GM12864 (cell line): Measurements from ENCODE around the gene NUP62.

ENCODE experiments used
- DNase-seq: peaks from one replicate; pipeline ENCODE4 v3.0.0-alpha.2; 2011; ENCODE audit warnings: low read depth
- H3K4me3 ChIP-seq: 2 replicates; pipeline ENCODE4 v1.5.1; 2011; ENCODE audit warnings: mild to moderate bottlenecking, low read depth, low read length, control low read depth
- CTCF ChIP-seq: IDR thresholded peaks from 2 replicates; pipeline ENCODE4 v1.5.1; 2011; ENCODE audit warnings: low read depth, mild to moderate bottlenecking, moderate library complexity, low read length, control low read depth, inconsistent platforms; ENCODE audit errors: missing control alignments

NUP62 gene

GRCh38 chr19:49938662-49939061, 9.4 kb upstream of the NUP62 start:
- DNase-seq, result no peak
- H3K4me3 ChIP-seq, result no peak overlapping the region
- no peak for TF ChIP-seq CTCF

DNA sequence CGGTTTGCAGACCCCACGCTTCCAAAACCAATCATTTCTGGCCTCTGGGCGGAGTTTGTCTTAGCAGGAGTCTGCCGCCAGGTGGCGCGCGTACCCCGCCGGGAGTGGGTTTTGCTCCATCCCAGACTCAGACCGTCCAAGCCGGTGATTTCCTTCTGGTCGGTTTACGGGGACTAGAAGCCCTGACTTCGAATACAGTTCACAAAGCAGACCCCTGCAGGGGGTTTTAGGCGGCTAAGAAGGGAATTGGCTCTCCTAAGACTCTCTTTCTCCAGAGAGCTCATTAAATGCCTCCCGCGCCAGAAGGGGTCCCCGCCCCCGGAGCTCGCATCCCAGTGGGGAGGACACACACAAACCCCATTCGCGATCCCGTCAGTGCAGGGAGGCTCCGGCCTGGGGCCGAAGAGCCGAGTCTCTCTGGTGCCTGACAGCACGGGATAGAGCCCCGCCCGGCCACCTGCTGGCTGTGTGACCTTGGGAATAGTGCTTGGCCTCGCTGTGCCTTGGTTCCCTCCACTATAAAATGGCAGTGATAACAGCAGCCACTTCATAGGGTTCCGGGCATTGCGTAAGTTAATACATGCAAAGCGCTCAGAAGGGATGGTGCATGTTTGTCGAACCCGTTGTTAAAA, 8.6 kb upstream of the NUP62 start:
- H3K4me3 ChIP-seq, result no peak overlapping the region
- no peak for DNase-seq
- TF ChIP-seq CTCF, result peak; percentile 96

DNA sequence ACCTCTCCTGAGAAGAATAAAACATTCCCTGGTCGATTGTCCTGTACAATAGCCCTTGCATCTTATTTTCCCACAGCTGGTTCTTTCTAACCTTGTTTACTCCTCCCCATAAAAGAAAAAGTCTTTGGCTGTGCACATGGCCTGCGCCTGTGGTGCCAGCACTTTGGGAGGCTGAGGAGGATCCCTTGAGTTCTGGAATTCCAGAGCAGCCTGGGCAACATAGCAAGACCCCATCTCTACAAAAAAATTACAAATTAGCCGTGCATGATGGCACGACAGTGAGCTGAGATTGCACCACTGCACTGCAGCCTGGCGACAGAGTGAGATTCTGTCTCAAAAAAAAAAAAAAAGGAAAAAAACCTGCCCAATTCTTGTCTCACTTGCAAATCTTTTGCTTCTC, 7.2 kb upstream of the NUP62 start:
- H3K4me3 ChIP-seq, result no peak overlapping the region
- no peak for TF ChIP-seq CTCF
- DNase-seq, result no peak

DNA sequence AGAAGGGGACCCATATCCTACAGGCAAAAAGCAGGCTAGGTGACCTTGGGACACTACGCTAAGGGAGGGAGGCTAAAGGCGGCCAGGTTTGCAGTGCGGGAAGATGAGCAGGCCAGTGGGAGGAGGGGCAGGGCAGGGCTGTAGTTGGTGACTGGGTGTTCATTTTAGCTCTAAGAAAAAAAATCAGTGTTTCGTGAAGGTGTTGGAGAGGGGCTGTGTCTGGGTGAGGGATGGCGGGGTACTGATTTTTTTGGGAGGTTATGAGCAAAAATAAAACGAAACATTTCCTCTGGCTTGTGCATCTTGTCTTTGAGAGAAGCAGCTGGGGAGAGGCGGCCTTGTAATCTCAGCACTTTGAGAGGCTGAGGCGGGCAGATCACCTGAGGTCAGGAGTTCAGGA, 4.3 kb upstream of the NUP62 start:
- no peak for DNase-seq
- H3K4me3 ChIP-seq, result no peak overlapping the region
- no peak for TF ChIP-seq CTCF

- no peak for DNase-seq
- no peak for TF ChIP-seq CTCF
- H3K4me3 ChIP-seq, result no peak overlapping the region
Observed at GRCh38 chr19:49932731-49933131, 3.4 kb upstream of the NUP62 start.

- H3K4me3 ChIP-seq, result no peak overlapping the region
- no peak for DNase-seq
Observed at GRCh38 chr19:49932041-49932451, 2.7 kb upstream of the NUP62 start.

More at GRCh38 chr19:49932041-49932451, 2.7 kb upstream of the NUP62 start:
- no peak for TF ChIP-seq CTCF
